Measurements from ENCODE around the gene ESF1.

The ESF1 gene

DNA sequence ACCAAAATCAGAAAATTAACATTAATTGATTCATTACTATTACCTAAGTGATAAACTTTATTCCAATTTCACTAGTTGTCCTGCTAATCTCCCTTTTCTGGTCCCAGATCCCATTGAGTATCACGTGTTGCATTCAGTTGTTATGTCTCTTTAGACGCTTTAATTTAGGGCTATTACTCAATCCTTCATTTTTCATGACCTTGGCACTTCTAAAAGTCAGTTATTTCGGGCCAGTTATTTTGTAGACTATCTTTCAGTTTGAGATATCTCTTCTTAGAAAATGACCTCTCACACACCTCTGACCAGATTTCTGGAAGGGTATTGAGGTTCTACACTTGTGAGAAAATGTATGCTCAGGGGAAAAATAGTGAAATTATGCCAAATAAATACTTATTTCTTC lies 112.0 kb downstream of the ESF1 start:
- DNase-seq = no peak

GRCh38 chr20:13671916-13672378 lies 112.8 kb downstream of the ESF1 start:
- DNase-seq = no peak

GRCh38 chr20:13671512-13671911 lies 113.2 kb downstream of the ESF1 start:
- DNase-seq = no peak

GRCh38 chr20:13670160-13670559 lies 114.6 kb downstream of the ESF1 start:
- DNase-seq = no peak

- no peak for DNase-seq
Measured at GRCh38 chr20:13665709-13666395, 118.9 kb downstream of the ESF1 start.
